ENCODE measurements around the gene TJP2. TPM values are rescaled to one million over a fixed set of nuclear protein-coding genes. Genes with fewer than 3 reads are reported as not detected.

TJP2 gene
- total and polyA plus RNA-seq, 10 of the 15 experiments (the other 5 are each of a cell fraction or from before 2014, with no cell fraction given): 6.4 to 59.9 (median 29.7) TPM

GRCh38 chr9:69131682-69132081, 42.4 kb upstream of the TJP2 start:
- Histone ChIP-seq H3K27me3 (replicated peaks in 1 of 2; ENCODE audit: control insufficient read depth in 2 of 2, insufficient read depth in 2 of 2, low read length in 1 of 2) (no peaks in the 10 kb centered on the region; a peak in 1 of 4 replicates), H4K20me1 (ENCODE audit: control insufficient read depth, insufficient read depth) (no peaks in the 10 kb centered on the region), H3K9me3 (replicated peaks; ENCODE audit: control insufficient read depth, insufficient read depth, low read length) (no peaks in the 10 kb centered on the region), H3K36me3 (ENCODE audit: control insufficient read depth in 2 of 2, insufficient read depth in 2 of 2, low read length in 1 of 2) (no peaks in the 10 kb centered on the region), H3K4me2 (ENCODE audit: control insufficient read depth, insufficient read depth) (no peak overlapping the region), H3K79me2 (ENCODE audit: control insufficient read depth, insufficient read depth, low read length) (no peaks in the 10 kb centered on the region), H3K4me3 (no peak overlapping the region), H3K4me1 (ENCODE audit: control insufficient read depth, insufficient read depth, low read length) (no peaks in the 10 kb centered on the region), H3K9ac (ENCODE audit: control insufficient read depth, insufficient read depth, low read length) (no peak overlapping the region), H3K27ac (ENCODE audit: control insufficient read depth, insufficient read depth) (no peak overlapping the region), H2AFZ (ENCODE audit: control insufficient read depth, low read depth, low read length) (no peak overlapping the region)
- no peak for TF ChIP-seq SPI1 (IDR thresholded peaks at IDR 0.05; ENCODE audit: borderline replicate concordance, insufficient read depth, low read depth, low read length)
- TF ChIP-seq KAT2A (conservative IDR thresholded peaks at IDR 0.05; ENCODE audit: control insufficient read depth, low read depth, low read length): no peak
- TF ChIP-seq NRF1 (conservative IDR thresholded peaks at IDR 0.05; ENCODE audit: low read depth, low read length): no peak
- no peak for TF ChIP-seq GABPA (IDR thresholded peaks at IDR 0.05; ENCODE audit: low read depth)
- TF ChIP-seq CREM (IDR thresholded peaks at IDR 0.05; ENCODE audit: low read depth): no peak
- TF ChIP-seq BCLAF1 (IDR thresholded peaks at IDR 0.05): no peak
- no peak for TF ChIP-seq MAX (IDR thresholded peaks at IDR 0.05; ENCODE audit: low read depth, low read length)
- no peak for TF ChIP-seq FOS (IDR thresholded peaks at IDR 0.05; ENCODE audit: borderline replicate concordance, extremely low read depth, insufficient read length)
- TF ChIP-seq JUND (IDR thresholded peaks at IDR 0.05; ENCODE audit: low read depth, low read length): no peak
- TF ChIP-seq NKRF (conservative IDR thresholded peaks at IDR 0.05): no peak
- TF ChIP-seq YY1 (IDR thresholded peaks at IDR 0.05; ENCODE audit: low read depth, low read length): no peak
- TF ChIP-seq PBX3 (IDR thresholded peaks at IDR 0.05; ENCODE audit: insufficient replicate concordance, low read depth, low read length): no peak
- no peak for TF ChIP-seq SIX5 (IDR thresholded peaks at IDR 0.05; ENCODE audit: low read depth, low read length, severe bottlenecking)
- no peak for TF ChIP-seq NFYB (IDR thresholded peaks at IDR 0.05; ENCODE audit: insufficient read depth, low read depth, low read length)
- TF ChIP-seq CREB1 (IDR thresholded peaks at IDR 0.05; ENCODE audit: low read depth): no peak
- no peak for TF ChIP-seq SUPT20H (IDR thresholded peaks at IDR 0.05; ENCODE audit: borderline replicate concordance, control insufficient read depth, low read depth, low read length)
- TF ChIP-seq EP300 (IDR thresholded peaks at IDR 0.05; ENCODE audit: borderline replicate concordance in 1 of 2, control insufficient read depth in 1 of 2, low read depth in 2 of 2, low read length in 2 of 2): no peak
- no peak for TF ChIP-seq RELA (IDR thresholded peaks at IDR 0.05; ENCODE audit: borderline replicate concordance, partially characterized antibody)
- intact Hi-C loops (cut with micrococcal nuclease; ENCODE audit: unreplicated experiment): no loop called here
- POLR2A ChIA-PET: no interaction called here
- RAD21 ChIA-PET (ENCODE audit: unreplicated experiment): no interaction called here
- ATAC-seq (no peak), DNase-seq (ENCODE audit: low read depth, low spot score) (no peak), FAIRE-seq (no peak)
- CTCF ChIA-PET: no interaction called here
- in situ Hi-C loops (cut with MboI): no loop called here
- WGBS (ENCODE audit: insufficient coverage, insufficient replicate concordance, low lambda C conversion rate, missing lambda C conversion rate): 0% methylated on average over 1 of the region's 1 CpG
- no TSS peak for BruUV-seq (replicated peaks)
- SMC1A ChIA-PET (ENCODE audit: uncharacterized antibody, unreplicated experiment): interaction anchor here (0.7 kb wide), 1 partner anchor 743 kb away, joined by 3 read pairs; no protein-coding TSS in a partner anchor

All from GM12878 (cell line).